ENCODE measurements around the gene SPX. TPM values are rescaled to one million over a fixed set of nuclear protein-coding genes. Genes with fewer than 3 reads are reported as not detected.

SPX gene, protein sequence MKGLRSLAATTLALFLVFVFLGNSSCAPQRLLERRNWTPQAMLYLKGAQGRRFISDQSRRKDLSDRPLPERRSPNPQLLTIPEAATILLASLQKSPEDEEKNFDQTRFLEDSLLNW
- total RNA-seq = 1 to 10 TPM in 1 of 2 experiments, under 1 TPM in 1; 0.88 to 1.1 TPM

DNA sequence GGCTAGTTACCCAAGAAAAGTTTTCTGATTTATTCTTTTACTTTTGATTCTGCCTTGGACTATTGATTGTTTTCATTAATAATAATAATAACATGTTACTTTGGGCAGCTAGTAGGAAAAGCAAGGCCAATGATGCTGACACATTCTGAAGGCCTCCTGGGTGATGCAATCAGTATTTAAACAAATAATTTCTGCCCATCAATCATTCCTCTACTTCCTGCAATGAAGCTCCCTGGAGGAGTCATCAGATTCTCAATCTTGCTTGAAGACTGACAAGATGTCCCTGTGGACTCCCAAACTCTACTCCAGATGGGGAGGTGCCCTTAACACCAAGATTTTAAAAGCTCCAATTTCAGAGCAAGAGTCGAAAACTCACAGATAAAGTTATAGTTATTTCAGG lies at the start of gene SPX:
Gene SPX, plus strand, starts transcription at position 244 of the 400 bp plus-strand sequence. CDS start 177 bp downstream, outside the sequence.
- ChIA-PET POLR2A (interaction anchor here (3.0 to 3.7 kb wide), 2 partner anchors 16 to 24 kb away, joined by 15 to 26 read pairs; partner anchors contain the start of genes GOLT1B and RECQL), CTCF (no interaction called here)
- no peak for DNase-seq
- Mint-ChIP-seq H3K36me3 (ENCODE audit: low read depth) (no peaks in the 10 kb centered on the region), H3K27me3 (peaks cover 21% of the 10 kb centered on the region), H3K4me3 (peak within 1 kb of the TSS; percentile 70), H3K9me3 (peaks cover 3% of the 10 kb centered on the region), H3K27ac (no peak within 1 kb of the TSS), H3K4me1 (peaks cover 10% of the 10 kb centered on the region)

DNA sequence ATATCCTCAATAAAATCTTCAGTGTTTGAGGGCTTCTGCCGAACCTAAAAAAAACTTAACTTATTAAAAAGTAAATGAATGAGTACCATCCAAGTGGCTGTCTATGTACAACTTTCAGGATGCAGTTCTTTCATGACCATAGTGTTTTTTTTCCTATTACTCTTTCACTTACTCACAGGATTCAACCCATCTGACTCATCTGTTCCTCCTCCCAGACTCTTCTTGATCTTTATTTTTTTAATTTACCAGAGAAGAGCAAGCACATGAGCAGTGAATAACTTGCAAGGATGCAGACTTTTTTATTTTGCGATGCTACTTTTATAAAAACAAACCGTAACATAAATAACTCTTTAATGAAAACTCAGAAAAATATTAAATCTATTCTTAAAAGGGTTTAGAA lies 49.1 kb upstream of the SPX start:
- Mint-ChIP-seq H3K36me3 (ENCODE audit: low read depth) (peaks cover 50% of the 10 kb centered on the region), H3K27ac (no peak overlapping the region), H3K27me3 (no peaks in the 10 kb centered on the region), H3K4me1 (peaks cover 10% of the 10 kb centered on the region), H3K4me3 (no peak overlapping the region), H3K9me3 (no peaks in the 10 kb centered on the region)
- ChIA-PET POLR2A (interaction anchor here (1.1 kb wide), 1 partner anchor 39 kb away, joined by 4 read pairs; the partner anchor contains the start of gene PYROXD1), CTCF (no interaction called here)
- no peak for DNase-seq

DNA sequence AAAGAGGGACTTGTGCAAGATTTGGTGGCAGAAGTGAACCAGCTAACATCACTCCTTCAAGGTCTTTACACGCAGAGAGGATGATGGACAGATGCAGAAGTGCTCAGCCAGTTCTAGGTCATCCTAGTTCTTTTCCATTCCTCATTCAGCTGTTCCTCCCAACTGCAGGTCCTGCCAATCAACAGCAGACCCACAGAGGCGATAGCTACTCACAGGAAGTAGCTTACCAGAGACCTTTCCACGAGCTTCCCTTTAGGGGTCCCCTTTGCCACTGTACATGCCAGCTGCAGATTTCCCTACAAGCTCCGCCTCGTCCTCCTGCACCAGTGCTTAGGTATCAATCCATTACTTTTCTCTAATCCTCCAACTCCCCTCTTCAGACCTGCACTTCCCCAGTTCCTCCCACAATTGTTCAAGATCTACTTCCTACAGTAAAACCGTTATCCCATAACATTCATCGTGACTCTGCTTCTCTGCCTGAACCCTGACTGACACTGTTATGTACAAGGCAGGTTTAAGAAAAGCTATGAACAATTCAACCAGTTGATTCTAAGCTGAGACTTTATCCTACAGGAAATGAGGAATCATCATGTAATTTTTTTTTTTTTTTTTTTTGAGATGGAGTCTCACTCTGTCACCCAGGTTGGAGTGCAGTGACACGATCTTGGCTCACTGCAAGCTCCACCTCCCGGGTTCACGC lies 47.2 kb upstream of the SPX start:
- H3K4me1 Mint-ChIP-seq = peaks cover 7% of the 10 kb centered on the region
- no peaks in the 10 kb centered on the region for H3K9me3 Mint-ChIP-seq
- DNase-seq = no peak
- H3K36me3 Mint-ChIP-seq (ENCODE audit: low read depth) = peaks cover 33% of the 10 kb centered on the region
- H3K27me3 Mint-ChIP-seq = no peaks in the 10 kb centered on the region
- H3K27ac Mint-ChIP-seq = no peak overlapping the region
- H3K4me3 Mint-ChIP-seq = no peak overlapping the region
- ChIA-PET POLR2A (interaction anchor here (0.8 to 1.6 kb wide), 3 partner anchors 9 to 23 kb away, joined by 3 to 4 read pairs (median 3); partner anchors contain the start of genes GOLT1B and RECQL), CTCF (interaction anchor here (0.7 kb wide), 1 partner anchor 42 kb away, joined by 3 read pairs; the partner anchor contains the start of gene PYROXD1)

- POLR2A ChIA-PET = interaction anchor here (0.8 to 1.1 kb wide), 2 partner anchors 13 to 16 kb away, joined by 3 to 4 read pairs; no protein-coding TSS in a partner anchor
- CTCF ChIA-PET = no interaction called here
- Mint-ChIP-seq H3K27me3 (no peaks in the 10 kb centered on the region), H3K27ac (no peak overlapping the region), H3K4me3 (no peak overlapping the region), H3K9me3 (no peaks in the 10 kb centered on the region), H3K4me1 (peaks cover 7% of the 10 kb centered on the region), H3K36me3 (ENCODE audit: low read depth) (peaks cover 22% of the 10 kb centered on the region)
- no peak for DNase-seq
Observed at GRCh38 chr12:21483531-21483930, 42.6 kb upstream of the SPX start.

DNA sequence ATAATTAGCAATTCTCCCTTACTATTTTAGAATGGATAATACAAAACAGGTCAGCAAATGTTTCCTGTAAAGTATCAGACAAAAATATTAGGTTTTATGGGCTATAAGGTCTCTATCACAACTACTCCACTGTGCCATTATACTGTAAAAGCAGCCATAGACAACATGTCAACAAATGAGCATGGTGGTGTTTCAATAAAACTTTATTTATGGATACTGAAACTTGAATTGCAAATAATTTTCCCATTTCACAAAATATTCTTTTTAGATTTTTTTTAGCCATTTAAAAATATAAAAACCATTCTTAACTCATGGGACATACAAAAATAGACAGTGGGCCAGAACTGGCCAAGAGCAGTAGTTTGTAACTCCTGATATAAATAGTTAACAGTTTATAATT lies 40.1 kb upstream of the SPX start:
- Mint-ChIP-seq H3K9me3 (no peaks in the 10 kb centered on the region), H3K4me1 (peaks cover 12% of the 10 kb centered on the region), H3K4me3 (no peak overlapping the region), H3K27me3 (no peaks in the 10 kb centered on the region), H3K36me3 (ENCODE audit: low read depth) (peaks cover 41% of the 10 kb centered on the region), H3K27ac (no peak overlapping the region)
- POLR2A ChIA-PET = interaction anchor here (0.7 to 1.7 kb wide), 2 partner anchors 16 to 49 kb away, joined by 3 to 4 read pairs; partner anchors contain the start of gene PYROXD1
- CTCF ChIA-PET = no interaction called here
- DNase-seq = no peak

- CTCF ChIA-PET = no interaction called here
- peaks cover 50% of the 10 kb centered on the region for H3K36me3 Mint-ChIP-seq (ENCODE audit: low read depth)
- no peaks in the 10 kb centered on the region for H3K27me3 Mint-ChIP-seq
- no peak overlapping the region for H3K27ac Mint-ChIP-seq
- no peaks in the 10 kb centered on the region for H3K9me3 Mint-ChIP-seq
- POLR2A ChIA-PET = interaction anchor here (1.4 to 3.8 kb wide), 6 partner anchors 10 to 158 kb away, joined by 4 to 73 read pairs (median 12); partner anchors contain the start of gene LDHB
- peak overlapping the region; percentile 31 for H3K4me3 Mint-ChIP-seq
- H3K4me1 Mint-ChIP-seq = peaks cover 49% of the 10 kb centered on the region
- no peak for DNase-seq
Observed at GRCh38 chr12:21499765-21500164, 26.3 kb upstream of the SPX start.

- CTCF ChIA-PET = interaction anchor here (0.6 to 2.4 kb wide), 5 partner anchors 9 to 179 kb away, joined by 3 to 11 read pairs (median 7); partner anchors contain the start of gene LDHB
- H3K4me3 Mint-ChIP-seq = no peak overlapping the region
- no peak overlapping the region for H3K27ac Mint-ChIP-seq
- H3K4me1 Mint-ChIP-seq = peaks cover 55% of the 10 kb centered on the region
- no peak for DNase-seq
- no peaks in the 10 kb centered on the region for H3K27me3 Mint-ChIP-seq
- no peaks in the 10 kb centered on the region for H3K9me3 Mint-ChIP-seq
- H3K36me3 Mint-ChIP-seq (ENCODE audit: low read depth) = peaks cover 42% of the 10 kb centered on the region
- POLR2A ChIA-PET = interaction anchor here (0.7 to 3.8 kb wide), 26 partner anchors 9 to 182 kb away, joined by 3 to 73 read pairs (median 7); partner anchors contain the start of genes LDHB, PYROXD1 and SPX
Observed at GRCh38 chr12:21500786-21501257, 25.3 kb upstream of the SPX start.

GRCh38 chr12:21501258-21502163 lies 24.6 kb upstream of the SPX start, which contains the start of the genes GOLT1B and RECQL:
Gene GOLT1B (plus strand): TSS chr12:21501789. CDS start chr12:21501924, 135 bp downstream.
Gene RECQL (minus strand): TSS chr12:21501635. CDS start chr12:21499570, 2,065 bp downstream.
- CTCF ChIA-PET = interaction anchor here (0.6 to 2.4 kb wide), 7 partner anchors 10 to 179 kb away, joined by 3 to 11 read pairs (median 7); partner anchors contain the start of gene LDHB
- H3K27me3 Mint-ChIP-seq = no peaks in the 10 kb centered on the region
- peaks cover 56% of the 10 kb centered on the region for H3K4me1 Mint-ChIP-seq

GRCh38 chr12:21502164-21502496 lies 24.0 kb upstream of the SPX start:
- H3K27me3 Mint-ChIP-seq = no peaks in the 10 kb centered on the region
- POLR2A ChIA-PET = interaction anchor here (0.7 to 3.8 kb wide), 30 partner anchors 9 to 1042 kb away, joined by 3 to 73 read pairs (median 6); partner anchors contain the start of genes C2CD5, LDHB, PYROXD1 and SPX

More at GRCh38 chr12:21501258-21502163, 24.6 kb upstream of the SPX start, which contains the start of the genes GOLT1B and RECQL:
- Mint-ChIP-seq H3K9me3 (no peaks in the 10 kb centered on the region), H3K4me3 (no peak within 1 kb of the TSS), H3K36me3 (ENCODE audit: low read depth) (peaks cover 36% of the 10 kb centered on the region), H3K27ac (no peak within 1 kb of the TSS)
- DNase-seq = peak; percentile 93
- POLR2A ChIA-PET = interaction anchor here (0.7 to 3.8 kb wide), 38 partner anchors 9 to 1043 kb away, joined by 3 to 73 read pairs (median 5); partner anchors contain the start of genes C2CD5, LDHB, PYROXD1 and SPX

GRCh38 chr12:21502872-21503271 lies 23.2 kb upstream of the SPX start:
- Mint-ChIP-seq H3K27me3 (no peaks in the 10 kb centered on the region), H3K27ac (no peak overlapping the region), H3K9me3 (no peaks in the 10 kb centered on the region), H3K4me3 (no peak overlapping the region), H3K4me1 (peaks cover 54% of the 10 kb centered on the region), H3K36me3 (ENCODE audit: low read depth) (peaks cover 25% of the 10 kb centered on the region)
- POLR2A ChIA-PET = interaction anchor here (1.9 to 3.8 kb wide), 8 partner anchors 8 to 155 kb away, joined by 7 to 73 read pairs (median 20); partner anchors contain the start of genes LDHB and SPX
- DNase-seq = no peak
- CTCF ChIA-PET = interaction anchor here (0.6 to 2.4 kb wide), 2 partner anchors 155 to 206 kb away, joined by 3 to 7 read pairs; partner anchors contain the start of gene LDHB

More at GRCh38 chr12:21502164-21502496, 24.0 kb upstream of the SPX start:
- CTCF ChIA-PET = interaction anchor here (0.5 to 2.4 kb wide), 7 partner anchors 9 to 196 kb away, joined by 3 to 11 read pairs (median 3); partner anchors contain the start of gene LDHB
- H3K27ac Mint-ChIP-seq = no peak overlapping the region
- H3K4me1 Mint-ChIP-seq = peaks cover 56% of the 10 kb centered on the region
- no peak overlapping the region for H3K4me3 Mint-ChIP-seq
- peak; percentile 39 for DNase-seq
- no peaks in the 10 kb centered on the region for H3K9me3 Mint-ChIP-seq
- peaks cover 30% of the 10 kb centered on the region for H3K36me3 Mint-ChIP-seq (ENCODE audit: low read depth)

- Mint-ChIP-seq H3K4me1 (peaks cover 60% of the 10 kb centered on the region), H3K4me3 (no peak overlapping the region), H3K27me3 (no peaks in the 10 kb centered on the region), H3K9me3 (no peaks in the 10 kb centered on the region), H3K36me3 (ENCODE audit: low read depth) (peaks cover 35% of the 10 kb centered on the region), H3K27ac (no peak overlapping the region)
- CTCF ChIA-PET = no interaction called here
- no peak for DNase-seq
- POLR2A ChIA-PET = interaction anchor here (0.7 to 1.1 kb wide), 3 partner anchors 21 to 151 kb away, joined by 3 read pairs; no protein-coding TSS in a partner anchor
Observed at GRCh38 chr12:21505888-21506287, 20.2 kb upstream of the SPX start.
